ENCODE measurements around the gene GNAI3.

The GNAI3 gene

GRCh38 chr1:109613361-109614147 is 65.1 kb downstream of the GNAI3 start:
- no peak for DNase-seq (ENCODE audit: insufficient read length, low spot score)
- no peak for FAIRE-seq

GRCh38 chr1:109615879-109616278 is 67.5 kb downstream of the GNAI3 start:
- no peak for TF ChIP-seq POLR2A (IDR thresholded peaks at IDR 0.05; ENCODE audit: low read depth, low read length)
- no peak for DNase-seq (ENCODE audit: insufficient read length, low spot score)
- FAIRE-seq, result no peak

More at GRCh38 chr1:109613361-109614147, 65.1 kb downstream of the GNAI3 start:
- no peak for TF ChIP-seq POLR2A (IDR thresholded peaks at IDR 0.05; ENCODE audit: low read depth, low read length)

- DNase-seq (ENCODE audit: insufficient read length, low spot score) (no peak), FAIRE-seq (no peak)
- no peak for TF ChIP-seq POLR2A (IDR thresholded peaks at IDR 0.05; ENCODE audit: low read depth, low read length)
These were observed 68.0 kb downstream of the GNAI3 start for GRCh38 chr1:109616391-109616790.

GRCh38 chr1:109617291-109617801 is 68.9 kb downstream of the GNAI3 start:
- no peak for TF ChIP-seq POLR2A (IDR thresholded peaks at IDR 0.05; ENCODE audit: low read depth, low read length)
- FAIRE-seq (peak; percentile 55), DNase-seq (ENCODE audit: insufficient read length, low spot score) (peak; percentile 51)

GRCh38 chr1:109618661-109619575 is 70.5 kb downstream of the GNAI3 start:
- TF ChIP-seq POLR2A (IDR thresholded peaks at IDR 0.05; ENCODE audit: low read depth, low read length), result no peak
- DNase-seq (ENCODE audit: insufficient read length, low spot score) (no peak), FAIRE-seq (no peak)

GRCh38 chr1:109619576-109620400 is 71.4 kb downstream of the GNAI3 start, which contains the start of the genes AMPD2 and GNAT2:
Gene AMPD2 (plus strand): TSS chr1:109619837. CDS start chr1:109621176, 1,339 bp downstream.
Gene GNAT2 (minus strand): TSS chr1:109619616. CDS start chr1:109612870, 6,746 bp downstream.
- FAIRE-seq, result no peak
- TF ChIP-seq POLR2A (IDR thresholded peaks at IDR 0.05; ENCODE audit: low read depth, low read length), result peak; percentile 43; the same call in 1 of the 2 replicates
- peak; percentile 70 for DNase-seq (ENCODE audit: insufficient read length, low spot score)

- no peak for FAIRE-seq
- DNase-seq (ENCODE audit: insufficient read length, low spot score), result peak; percentile 66
- no peak for TF ChIP-seq POLR2A (IDR thresholded peaks at IDR 0.05; ENCODE audit: low read depth, low read length)
These were observed 72.0 kb downstream of the GNAI3 start for GRCh38 chr1:109620401-109620791.

- peak; percentile 26; the same call in 1 of the 2 replicates for TF ChIP-seq POLR2A (IDR thresholded peaks at IDR 0.05; ENCODE audit: low read depth, low read length)
- DNase-seq (ENCODE audit: insufficient read length, low spot score) (peak; percentile 92), FAIRE-seq (no peak)
These were observed 72.4 kb downstream of the GNAI3 start for GRCh38 chr1:109620841-109621286.

- DNase-seq (ENCODE audit: insufficient read length, low spot score), result no peak
- FAIRE-seq, result no peak
These were observed 73.1 kb downstream of the GNAI3 start for GRCh38 chr1:109621379-109622136.

GRCh38 chr1:109622137-109622892 is 73.9 kb downstream of the GNAI3 start:
- FAIRE-seq (no peak), DNase-seq (ENCODE audit: insufficient read length, low spot score) (no peak)
- no peak for TF ChIP-seq POLR2A (IDR thresholded peaks at IDR 0.05; ENCODE audit: low read depth, low read length)

More at GRCh38 chr1:109621379-109622136, 73.1 kb downstream of the GNAI3 start:
- TF ChIP-seq POLR2A (IDR thresholded peaks at IDR 0.05; ENCODE audit: low read depth, low read length), result no peak

GRCh38 chr1:109622895-109623294 is 74.5 kb downstream of the GNAI3 start:
- DNase-seq (ENCODE audit: insufficient read length, low spot score) (no peak), FAIRE-seq (no peak)
- no peak for TF ChIP-seq POLR2A (IDR thresholded peaks at IDR 0.05; ENCODE audit: low read depth, low read length)
